ENCODE data around the gene PTMA.

The PTMA gene

GRCh38 chr2:231677632-231678104 lies 30.7 kb upstream of the PTMA start:
- DNase-seq: peak; percentile 90 to 92

- DNase-seq: no peak
These were observed 28.4 kb upstream of the PTMA start for GRCh38 chr2:231679908-231680284.

GRCh38 chr2:231680285-231680991 lies 27.9 kb upstream of the PTMA start:
- DNase-seq: no peak

- DNase-seq: no peak
These were observed 27.1 kb upstream of the PTMA start for GRCh38 chr2:231680992-231681852.

- DNase-seq: no peak
These were observed 25.6 kb upstream of the PTMA start for GRCh38 chr2:231682603-231683291.

- DNase-seq: no peak
These were observed 24.8 kb upstream of the PTMA start for GRCh38 chr2:231683292-231684235.

- no peak for DNase-seq
These were observed 23.8 kb upstream of the PTMA start for GRCh38 chr2:231684314-231685223.

- no peak for DNase-seq
These were observed 22.8 kb upstream of the PTMA start for GRCh38 chr2:231685349-231686191.

GRCh38 chr2:231686192-231687100 lies 21.9 kb upstream of the PTMA start:
- DNase-seq: no peak

- peak; percentile 73 to 77 for DNase-seq
These were observed 21.0 kb upstream of the PTMA start for GRCh38 chr2:231687133-231687852.

- DNase-seq: no peak
These were observed 20.4 kb upstream of the PTMA start for GRCh38 chr2:231687961-231688360.

GRCh38 chr2:231688719-231689118 lies 19.6 kb upstream of the PTMA start:
- no peak for DNase-seq

GRCh38 chr2:231689124-231689893 lies 19.0 kb upstream of the PTMA start:
- no peak for DNase-seq

- no peak for DNase-seq
These were observed 17.0 kb upstream of the PTMA start for GRCh38 chr2:231691251-231691772.

- DNase-seq: no peak
These were observed 15.5 kb upstream of the PTMA start for GRCh38 chr2:231692847-231693246.

- DNase-seq: no peak
These were observed 14.4 kb upstream of the PTMA start for GRCh38 chr2:231693956-231694355.

GRCh38 chr2:231696004-231696367 lies 12.3 kb upstream of the PTMA start:
- no peak for DNase-seq

Measured in activated CD4-positive, alpha-beta T cell treated with anti-CD3 and anti-CD28 coated beads, Interleukin-2, amount 50 U/mL, for 48 hours (primary cell).